ENCODE measurements around the gene DPYSL5. TPM values are rescaled to one million over a fixed set of nuclear protein-coding genes. Genes with fewer than 3 reads are reported as not detected.

The DPYSL5 gene
- total RNA-seq, 2 experiments from 2014 or later = not detected

- peaks cover 8% of the 10 kb centered on the region for H3K27me3 Mint-ChIP-seq
- no peak overlapping the region for H3K27ac Mint-ChIP-seq
- intact Hi-C loops (cut with micrococcal nuclease) = no loop called here
- H3K4me1 Mint-ChIP-seq (ENCODE audit: low read depth) = no peaks in the 10 kb centered on the region
- no peak for TF ChIP-seq CTCF (IDR thresholded peaks at IDR 0.05)
- no peak for DNase-seq
- CTCF ChIA-PET = interaction anchor here (2.1 kb wide), 1 partner anchor 68 kb away, joined by 5 read pairs; no protein-coding TSS in a partner anchor
- no peaks in the 10 kb centered on the region for H3K36me3 Mint-ChIP-seq (ENCODE audit: low read depth)
- H3K4me3 Mint-ChIP-seq = no peak overlapping the region
- H3K9me3 Mint-ChIP-seq = no peaks in the 10 kb centered on the region
- POLR2A ChIA-PET = interaction anchor here (0.8 kb wide), 1 partner anchor 137 kb away, joined by 3 read pairs; the partner anchor contains the start of gene AGBL5
- no peak for ATAC-seq
Observed at GRCh38 chr2:26913999-26914658, 66.2 kb downstream of the DPYSL5 start.

- H3K4me3 Mint-ChIP-seq = no peak overlapping the region
- POLR2A ChIA-PET = interaction anchor here (0.8 kb wide), 1 partner anchor 136 kb away, joined by 3 read pairs; the partner anchor contains the start of gene AGBL5
- ATAC-seq (no peak), DNase-seq (no peak)
- no peak overlapping the region for H3K27ac Mint-ChIP-seq
- no peaks in the 10 kb centered on the region for H3K4me1 Mint-ChIP-seq (ENCODE audit: low read depth)
- no peaks in the 10 kb centered on the region for H3K36me3 Mint-ChIP-seq (ENCODE audit: low read depth)
- no peaks in the 10 kb centered on the region for H3K9me3 Mint-ChIP-seq
- TF ChIP-seq CTCF (IDR thresholded peaks at IDR 0.05) = no peak
- H3K27me3 Mint-ChIP-seq = peaks cover 7% of the 10 kb centered on the region
- CTCF ChIA-PET = interaction anchor here (2.1 kb wide), 1 partner anchor 68 kb away, joined by 5 read pairs; no protein-coding TSS in a partner anchor
- intact Hi-C loops (cut with micrococcal nuclease) = no loop called here
Observed at GRCh38 chr2:26914659-26915310, 66.9 kb downstream of the DPYSL5 start.

GRCh38 chr2:26915316-26915715, 67.4 kb downstream of the DPYSL5 start:
- Mint-ChIP-seq H3K4me1 (ENCODE audit: low read depth) (no peaks in the 10 kb centered on the region), H3K4me3 (no peak overlapping the region), H3K27ac (no peak overlapping the region), H3K36me3 (ENCODE audit: low read depth) (no peaks in the 10 kb centered on the region), H3K9me3 (no peaks in the 10 kb centered on the region), H3K27me3 (peaks cover 5% of the 10 kb centered on the region)
- intact Hi-C loops (cut with micrococcal nuclease) = no loop called here
- CTCF ChIA-PET = interaction anchor here (1.3 to 2.1 kb wide), 2 partner anchors 27 to 69 kb away, joined by 4 to 5 read pairs; no protein-coding TSS in a partner anchor
- POLR2A ChIA-PET = no interaction called here
- DNase-seq (no peak), ATAC-seq (no peak)
- no peak for TF ChIP-seq CTCF (IDR thresholded peaks at IDR 0.05)

- ChIA-PET POLR2A (interaction anchor here (0.7 kb wide), 1 partner anchor 52 kb away, joined by 3 read pairs; no protein-coding TSS in a partner anchor), CTCF (interaction anchor here (0.8 to 1.9 kb wide), 3 partner anchors 27 to 100 kb away, joined by 3 to 7 read pairs (median 4); no protein-coding TSS in a partner anchor)
- intact Hi-C loops (cut with micrococcal nuclease) = no loop called here
- H3K9me3 Mint-ChIP-seq = no peaks in the 10 kb centered on the region
- peaks cover 8% of the 10 kb centered on the region for H3K27me3 Mint-ChIP-seq
- H3K27ac Mint-ChIP-seq = no peak overlapping the region
- H3K4me1 Mint-ChIP-seq (ENCODE audit: low read depth) = no peaks in the 10 kb centered on the region
- H3K36me3 Mint-ChIP-seq (ENCODE audit: low read depth) = no peaks in the 10 kb centered on the region
- H3K4me3 Mint-ChIP-seq = no peak overlapping the region
- no peak for TF ChIP-seq CTCF (IDR thresholded peaks at IDR 0.05)
- no peak for DNase-seq
- ATAC-seq = no peak
Observed at GRCh38 chr2:26916128-26916692, 68.3 kb downstream of the DPYSL5 start.
